Adrenal gland (tissue), 19 donors: Measurements from ENCODE around the gene TTC36. TPM values are rescaled to one million over a fixed set of nuclear protein-coding genes. Genes with fewer than 3 reads are reported as not detected.
"Not testable (repeated sequence)": the region's sequence is repeated elsewhere in the genome, so short reads cannot be mapped to it uniquely, and the experiment has no call there.

Experiments
- DNase-seq, 7 donors: peaks; one replicate each; pipeline ENCODE4 v3.0.0-alpha.2; 2019 to 2020
- H3K27ac ChIP-seq, 5 donors: fragments of 200-600 bp; sonication (generic) in 4 of 5; 1 replicate in 3 of 5; 2 replicates in 2 of 5; pipeline versions ENCODE4 v1.5.1 to v1.8.0; 2016 to 2020; ENCODE audit warnings: mild to moderate bottlenecking in 1 of 5
- H3K27me3 ChIP-seq: fragments of 200-600 bp; 2 replicates; pipeline ENCODE4 v1.8.0; 2021
- H3K36me3 ChIP-seq, 2 donors: fragments of 200-600 bp; replicated peaks in 1 of 2; 1 replicate in 1 of 2; 2 replicates in 1 of 2; pipeline versions ENCODE4 v1.5.1 to v1.8.0; 2018 to 2022
- H3K4me1 ChIP-seq, 2 donors: fragments of 200-600 bp; replicated peaks in 1 of 2; 1 replicate in 1 of 2; 2 replicates in 1 of 2; pipeline versions ENCODE4 v1.5.1 to v1.8.0; 2018 to 2021
- H3K4me3 ChIP-seq, 4 donors: fragments of 200-600 bp; sonication (generic) in 3 of 4; one replicate each; pipeline ENCODE4 v1.5.1; 2016 to 2018
- H3K9me3 ChIP-seq, 3 donors: fragments of 200-600 bp; sonication (generic) in 1 of 3; replicated peaks in 1 of 3; 1 replicate in 2 of 3; 2 replicates in 1 of 3; pipeline versions ENCODE4 v1.5.1 to v1.8.0; 2016 to 2021
- POLR2A ChIP-seq, 2 donors: fragments of 450-650 bp; IDR thresholded peaks; one replicate each; pipeline ENCODE4 v1.6.1; 2017; ENCODE audit warnings: antibody characterized with exemption in 2 of 2, mild to moderate bottlenecking in 2 of 2, moderate library complexity in 1 of 2
- WGBS, 4 donors: extraction: QIAGEN DNeasy Blood & Tissue Kit in 2 of 4; methylation state at CpG; one replicate each; pipeline versions ENCODE4 v1.1.5 to v1.1.7; 2013 to 2017; 5-methylcytosine and 5-hydroxymethylcytosine counted together
- intact Hi-C, 2 donors: fragments of 100-400 bp; cut with DNase I; formaldehyde crosslinking; loops; one replicate each; pipeline versions ENCODE4 v1.14.1 to v1.15.0; 2022 to 2023
- long read RNA-seq, 10 donors: library from polyadenylated mRNA in 3 of 10; unstranded in 2 of 10; stranded (forward) in 1 of 10; transcript quantifications; one replicate each; pipeline ENCODE4 v2.0.0 and lab custom pipeline, GENCODE V29; 2021 to 2026
- polyA plus RNA-seq, 3 donors: library from polyadenylated mRNA; stranded (reverse); fragments of 200-250 nt in 2 of 3; fragments of 350-450 nt in 1 of 3; fragmentation: Illumina TruSeq in 1 of 3; extraction: RNeasy Lipid Tissue Mini Kit (QIAGEN cat#74804) in 1 of 3; gene quantifications; one replicate each; pipeline ENCODE4 v1.2.3, GENCODE V29; 2013 to 2014
- total RNA-seq, 9 donors: library from RNA; depleted of rRNA in 4 of 9; stranded (reverse); fragments of >200 nt in 4 of 9; fragments of 120-200 nt in 1 of 9; fragmentation: NEBNext Ultra II Directional in 1 of 9; extraction: Animal tissue kit (Norgen Biotek cat#: 25700) in 1 of 9; gene quantifications; one replicate each; pipeline versions ENCODE4 v1.1.0 to v1.2.4, GENCODE V29; 2013 to 2023
- TF ChIP-seq, protein P1 (sequence below), 6 experiments: fragments of 450-650 bp in 4 of 6; fragments of 200-600 bp in 2 of 6; sonication (generic) in 1 of 6; IDR thresholded peaks; 1 replicate in 5 of 6; 2 replicates in 1 of 6; pipeline versions ENCODE4 v1.5.1 to v1.8.0; 2016 to 2021; ENCODE audit warnings: antibody characterized with exemption in 6 of 6, mild to moderate bottlenecking in 2 of 6, moderate library complexity in 1 of 6
- donor health status: healthy with polysubstance abuse.
- donor health status: Bipolar disorder and iron deficiency.
- donor health status: DM: yes; HTN: yes; CAD: no.
- donor health status: DM: no; HTN: no; CAD: no.
- donor health status: DM: no; HTN: no; CAD: no.
- donor health status: DM: yes; HTN: yes; CAD: no.

The TTC36 gene, protein sequence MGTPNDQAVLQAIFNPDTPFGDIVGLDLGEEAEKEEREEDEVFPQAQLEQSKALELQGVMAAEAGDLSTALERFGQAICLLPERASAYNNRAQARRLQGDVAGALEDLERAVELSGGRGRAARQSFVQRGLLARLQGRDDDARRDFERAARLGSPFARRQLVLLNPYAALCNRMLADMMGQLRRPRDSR
- 1 to 10 TPM in 6 of 9 donors, under 1 TPM in 2, not detected in 1; 0.79 to 7.9 (median 2.7) TPM for total RNA-seq
- polyA plus RNA-seq, result 1 to 10 TPM in 1 of 3 donors, under 1 TPM in 1, not detected in 1; 0.80 to 5.5 TPM
- long read RNA-seq, donor 1, result 0 reads
- long read RNA-seq, donor 2, result 0 reads
- long read RNA-seq, donor 3, result 0 reads
- long read RNA-seq, donor 4, result 0 reads
- long read RNA-seq, donor 5, partial matches to known transcripts, result 0 of 1 reads
- long read RNA-seq, donor 5, other reads (novel, unspliced or antisense), result 0 of 1 reads
- long read RNA-seq, donor 6, partial matches to known transcripts, result 0 of 2 reads
- long read RNA-seq, donor 6, other reads (novel, unspliced or antisense), result 2 of 2 reads
- long read RNA-seq, donor 7, result 0 reads
- long read RNA-seq, donor 8, result 0 reads
- long read RNA-seq, donor 9, result 0 reads
- long read RNA-seq, donor 10, result 0 reads

GRCh38 chr11:118527109-118527508 is at the start of gene TTC36:
TSS of gene TTC36 (plus strand) at chr11:118527474. CDS start at chr11:118527495, 21 bp downstream.
- H3K36me3 ChIP-seq, result peaks cover 0 to 16% of the 10 kb centered on the region in 2 donors
- H3K4me1 ChIP-seq, result peaks cover 8 to 26% of the 10 kb centered on the region in 2 donors
- H3K27me3 ChIP-seq, result no peaks in the 10 kb centered on the region
- H3K9me3 ChIP-seq, result no peaks in the 10 kb centered on the region
- H3K27ac ChIP-seq, result no peak within 1 kb of the TSS
- H3K4me3 ChIP-seq, result no peak within 1 kb of the TSS
- DNase-seq, result no peak
- TF ChIP-seq, protein P1, sequence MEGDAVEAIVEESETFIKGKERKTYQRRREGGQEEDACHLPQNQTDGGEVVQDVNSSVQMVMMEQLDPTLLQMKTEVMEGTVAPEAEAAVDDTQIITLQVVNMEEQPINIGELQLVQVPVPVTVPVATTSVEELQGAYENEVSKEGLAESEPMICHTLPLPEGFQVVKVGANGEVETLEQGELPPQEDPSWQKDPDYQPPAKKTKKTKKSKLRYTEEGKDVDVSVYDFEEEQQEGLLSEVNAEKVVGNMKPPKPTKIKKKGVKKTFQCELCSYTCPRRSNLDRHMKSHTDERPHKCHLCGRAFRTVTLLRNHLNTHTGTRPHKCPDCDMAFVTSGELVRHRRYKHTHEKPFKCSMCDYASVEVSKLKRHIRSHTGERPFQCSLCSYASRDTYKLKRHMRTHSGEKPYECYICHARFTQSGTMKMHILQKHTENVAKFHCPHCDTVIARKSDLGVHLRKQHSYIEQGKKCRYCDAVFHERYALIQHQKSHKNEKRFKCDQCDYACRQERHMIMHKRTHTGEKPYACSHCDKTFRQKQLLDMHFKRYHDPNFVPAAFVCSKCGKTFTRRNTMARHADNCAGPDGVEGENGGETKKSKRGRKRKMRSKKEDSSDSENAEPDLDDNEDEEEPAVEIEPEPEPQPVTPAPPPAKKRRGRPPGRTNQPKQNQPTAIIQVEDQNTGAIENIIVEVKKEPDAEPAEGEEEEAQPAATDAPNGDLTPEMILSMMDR (IDR thresholded peaks at IDR 0.05), result no peak
- no peak for TF ChIP-seq POLR2A (IDR thresholded peaks at IDR 0.05)
- 69 to 77% (median 73%) methylated on average over 3 of the region's 3 CpGs for WGBS, 4 donors
- intact Hi-C loops, result no loop called here

DNA sequence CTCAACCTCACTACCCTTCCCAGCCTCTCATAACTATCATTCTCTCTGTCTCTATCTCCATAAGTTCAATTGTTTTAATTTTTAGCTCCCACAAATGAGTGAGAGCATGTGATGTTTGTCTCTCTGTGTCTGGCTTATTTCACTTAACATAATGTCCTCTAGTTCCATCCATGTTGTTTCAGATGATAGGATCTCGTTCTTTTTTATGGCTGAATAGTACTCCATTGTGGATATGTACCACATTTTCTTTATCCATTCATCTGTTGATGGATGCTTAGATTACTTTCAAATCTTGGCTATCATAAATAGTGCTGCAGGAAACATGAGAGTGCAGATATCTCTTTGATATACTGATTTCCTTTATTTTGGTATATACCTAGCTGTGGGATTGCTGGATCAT is 46.0 kb upstream of the TTC36 start:
- H3K4me1 ChIP-seq, H3K27me3 ChIP-seq, H3K9me3 ChIP-seq, H3K4me3 ChIP-seq, H3K27ac ChIP-seq, DNase-seq: not testable (repeated sequence)
- intact Hi-C loops, result loop anchor here in 1 of 2 donors (10.0 kb wide), 1 partner anchor 86 kb away; no protein-coding TSS in a partner anchor
- H3K36me3 ChIP-seq, result peaks cover 0 to 95% of the 10 kb centered on the region in 2 donors
- WGBS, 4 donors, result 97 to 100% (median 100%) methylated on average over 1 of the region's 1 CpG

DNA sequence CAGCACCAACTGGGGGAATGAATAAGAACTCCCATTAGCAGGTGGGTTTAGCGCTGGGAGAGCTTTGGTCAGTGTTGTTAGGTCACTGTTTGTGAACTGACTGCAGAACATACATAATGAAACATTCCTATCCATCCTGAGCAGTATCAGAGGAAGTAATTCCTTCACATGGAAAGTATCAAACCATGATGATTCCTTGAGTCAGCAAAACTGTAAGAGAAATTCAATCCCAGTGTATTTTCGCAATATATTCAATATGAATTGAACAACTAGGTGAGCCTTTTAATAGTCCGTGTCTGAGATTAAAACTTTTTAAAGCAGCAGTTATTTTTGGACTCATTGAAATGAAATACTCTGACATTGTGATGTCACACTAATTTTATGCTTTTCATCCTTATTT is 42.9 kb upstream of the TTC36 start:
- TF ChIP-seq, protein P1 (IDR thresholded peaks at IDR 0.05), result no peak
- no peak for TF ChIP-seq POLR2A (IDR thresholded peaks at IDR 0.05)
- no peak for DNase-seq
- no peak overlapping the region for H3K27ac ChIP-seq
- H3K4me3 ChIP-seq, result no peak overlapping the region
- H3K36me3 ChIP-seq, result peaks cover 0 to 93% of the 10 kb centered on the region in 2 donors
- intact Hi-C loops, result loop anchor here in 1 of 2 donors (10.0 kb wide), 1 partner anchor 90 kb away; no protein-coding TSS in a partner anchor
- no peaks in the 10 kb centered on the region for H3K9me3 ChIP-seq
- no peaks in the 10 kb centered on the region for H3K27me3 ChIP-seq
- no peaks in the 10 kb centered on the region for H3K4me1 ChIP-seq
- 89 to 96% (median 94%) methylated on average over 3 of the region's 3 CpGs for WGBS, 4 donors

- TF ChIP-seq, protein P1 (IDR thresholded peaks at IDR 0.05), result no peak
- TF ChIP-seq POLR2A (IDR thresholded peaks at IDR 0.05), result no peak
- no peaks in the 10 kb centered on the region for H3K9me3 ChIP-seq
- no peak overlapping the region for H3K27ac ChIP-seq
- DNase-seq, result no peak
- intact Hi-C loops, result loop anchor here (5.0 to 10.0 kb wide), 2 partner anchors 88 to 90 kb away; no protein-coding TSS in a partner anchor
- H3K4me1 ChIP-seq, result no peaks in the 10 kb centered on the region
- no peaks in the 10 kb centered on the region for H3K27me3 ChIP-seq
- H3K36me3 ChIP-seq, result peaks cover 0 to 94% of the 10 kb centered on the region in 2 donors
- no peak overlapping the region for H3K4me3 ChIP-seq
Measured at GRCh38 chr11:118485273-118485672, 42.0 kb upstream of the TTC36 start.
